LNCAP (cell line): ENCODE data around the gene MBD5.

Experiments
- CTCF ChIP-seq: fragments of 450-650 bp; IDR thresholded peaks from 2 replicates; pipeline ENCODE4 v1.5.1; 2017; ENCODE audit warnings: mild to moderate bottlenecking

Gene MBD5

DNA sequence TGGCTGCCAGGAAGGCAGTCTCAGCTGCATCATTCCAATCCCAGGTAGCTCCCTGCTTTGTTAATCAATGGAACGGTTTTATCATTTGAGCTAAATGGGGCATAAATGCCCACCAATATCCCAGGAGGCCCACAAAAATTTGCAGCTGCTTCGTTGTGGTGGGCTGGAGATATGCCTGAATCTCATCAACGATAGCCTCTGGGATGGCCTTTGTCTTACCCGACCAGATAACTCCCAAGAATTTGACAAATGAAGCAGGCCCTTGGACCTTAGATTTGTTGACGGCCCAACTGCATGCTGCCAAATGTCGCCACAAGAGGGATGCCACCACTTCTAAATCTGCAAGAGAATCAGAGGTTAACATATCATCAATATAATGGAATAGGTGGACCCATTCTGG, 236.4 kb downstream of the MBD5 start:
- TF ChIP-seq CTCF, result no peak

GRCh38 chr2:148258124-148258523, 237.2 kb downstream of the MBD5 start:
- TF ChIP-seq CTCF, result no peak

- no peak for TF ChIP-seq CTCF
Measured at GRCh38 chr2:148259674-148260073, 238.8 kb downstream of the MBD5 start.

GRCh38 chr2:148263890-148264289, 243.0 kb downstream of the MBD5 start:
- TF ChIP-seq CTCF, result no peak

- no peak for TF ChIP-seq CTCF
Measured at GRCh38 chr2:148273158-148273691, 252.3 kb downstream of the MBD5 start.

GRCh38 chr2:148279216-148279615, 258.3 kb downstream of the MBD5 start:
- TF ChIP-seq CTCF, result no peak

DNA sequence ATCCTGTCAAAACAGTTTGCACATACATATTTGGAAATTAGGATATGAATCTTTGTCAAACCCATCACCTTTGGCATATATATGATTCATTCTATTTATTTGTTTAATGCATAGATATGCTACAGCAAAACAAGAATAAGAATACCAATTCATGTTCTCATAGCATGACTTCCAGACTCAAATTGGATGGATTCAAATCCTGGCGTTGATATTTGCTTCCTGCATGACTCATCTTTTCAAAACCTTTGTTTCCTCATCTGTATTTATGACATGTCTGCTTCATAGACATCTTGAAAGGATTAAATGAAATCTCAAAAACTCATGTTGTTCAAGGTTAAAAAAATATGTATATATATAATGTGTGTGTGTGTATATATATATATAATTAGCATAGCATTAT, 261.3 kb downstream of the MBD5 start:
- TF ChIP-seq CTCF, result no peak

- no peak for TF ChIP-seq CTCF
Measured at GRCh38 chr2:148292431-148292830, 271.5 kb downstream of the MBD5 start.
